ENCODE measurements around the gene OMP.

Gene OMP

DNA sequence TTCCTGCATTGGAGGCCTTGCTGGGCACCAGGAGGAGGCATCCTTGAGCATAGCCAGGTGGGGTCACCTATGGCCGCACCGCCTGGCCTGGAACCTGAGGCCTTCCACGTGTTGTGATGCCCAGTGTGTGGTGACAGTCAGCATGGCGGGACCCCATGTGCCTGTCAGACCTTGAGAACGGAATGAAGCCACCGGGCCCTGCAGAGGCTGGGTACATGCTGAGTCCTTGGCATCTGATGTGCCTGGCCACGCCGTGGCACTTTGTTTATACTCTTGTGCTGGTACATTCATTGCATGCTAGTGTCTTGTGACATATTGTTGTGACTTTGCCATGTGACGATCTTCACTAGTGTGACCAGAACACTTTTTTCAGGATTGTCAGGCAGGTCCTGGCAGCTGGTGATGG is 16.9 kb downstream of the OMP start:
- H3K27ac Mint-ChIP-seq, result no peak overlapping the region
- H3K4me1 Mint-ChIP-seq, result no peaks in the 10 kb centered on the region
- H3K27me3 Mint-ChIP-seq, result no peaks in the 10 kb centered on the region
- H3K4me3 Mint-ChIP-seq, result no peak overlapping the region
- no peak for DNase-seq
- no peaks in the 10 kb centered on the region for H3K9me3 Mint-ChIP-seq
- ATAC-seq, result no peak

GRCh38 chr11:77120571-77120970 is 17.9 kb downstream of the OMP start:
- Mint-ChIP-seq H3K4me1 (no peaks in the 10 kb centered on the region), H3K4me3 (no peak overlapping the region), H3K27ac (no peak overlapping the region), H3K27me3 (no peaks in the 10 kb centered on the region), H3K9me3 (no peaks in the 10 kb centered on the region)
- DNase-seq, result no peak
- ATAC-seq, result no peak

DNA sequence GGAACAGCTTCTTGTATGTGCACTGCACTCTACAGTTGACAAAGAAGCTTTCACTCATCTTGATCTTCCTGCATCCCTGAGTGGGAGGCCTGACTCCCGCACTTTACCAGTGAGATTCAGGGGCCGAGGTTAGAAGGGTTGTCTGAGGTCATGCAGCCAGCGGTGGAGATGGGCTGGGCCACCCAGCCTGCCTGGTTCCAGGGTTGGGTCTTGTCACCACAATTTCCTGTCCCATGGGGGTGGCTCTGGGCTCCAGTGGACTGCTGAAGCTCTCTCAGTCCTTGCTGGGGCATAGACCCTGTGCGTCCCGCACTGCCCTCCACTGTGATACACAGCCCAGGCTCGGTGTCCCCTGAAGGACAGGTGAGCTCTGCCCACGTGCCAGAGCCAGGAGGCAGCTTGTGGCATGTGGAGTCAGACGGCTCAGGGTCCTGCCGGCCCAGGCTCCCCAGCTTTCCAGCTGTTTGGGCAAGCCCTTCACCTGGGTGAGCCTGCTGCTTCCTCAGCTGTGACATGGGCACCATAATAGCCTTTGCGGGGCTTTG is 18.5 kb downstream of the OMP start:
- DNase-seq (no peak), ATAC-seq (peak; percentile 11)
- no peaks in the 10 kb centered on the region for H3K9me3 Mint-ChIP-seq
- H3K4me1 Mint-ChIP-seq, result peaks cover 1% of the 10 kb centered on the region
- peaks cover 2% of the 10 kb centered on the region for H3K27me3 Mint-ChIP-seq
- H3K27ac Mint-ChIP-seq, result peak overlapping the region in 1 of 2 donors; percentile 65
- H3K4me3 Mint-ChIP-seq, result no peak overlapping the region

- no peak overlapping the region for H3K4me3 Mint-ChIP-seq
- H3K27ac Mint-ChIP-seq, result peak overlapping the region in 1 of 2 donors; percentile 85
- H3K4me1 Mint-ChIP-seq, result peaks cover 10% of the 10 kb centered on the region
- peaks cover 11% of the 10 kb centered on the region for H3K27me3 Mint-ChIP-seq
- H3K9me3 Mint-ChIP-seq, result no peaks in the 10 kb centered on the region
- no peak for DNase-seq
- ATAC-seq, result no peak
Observed at GRCh38 chr11:77121876-77122575, 19.4 kb downstream of the OMP start.

DNA sequence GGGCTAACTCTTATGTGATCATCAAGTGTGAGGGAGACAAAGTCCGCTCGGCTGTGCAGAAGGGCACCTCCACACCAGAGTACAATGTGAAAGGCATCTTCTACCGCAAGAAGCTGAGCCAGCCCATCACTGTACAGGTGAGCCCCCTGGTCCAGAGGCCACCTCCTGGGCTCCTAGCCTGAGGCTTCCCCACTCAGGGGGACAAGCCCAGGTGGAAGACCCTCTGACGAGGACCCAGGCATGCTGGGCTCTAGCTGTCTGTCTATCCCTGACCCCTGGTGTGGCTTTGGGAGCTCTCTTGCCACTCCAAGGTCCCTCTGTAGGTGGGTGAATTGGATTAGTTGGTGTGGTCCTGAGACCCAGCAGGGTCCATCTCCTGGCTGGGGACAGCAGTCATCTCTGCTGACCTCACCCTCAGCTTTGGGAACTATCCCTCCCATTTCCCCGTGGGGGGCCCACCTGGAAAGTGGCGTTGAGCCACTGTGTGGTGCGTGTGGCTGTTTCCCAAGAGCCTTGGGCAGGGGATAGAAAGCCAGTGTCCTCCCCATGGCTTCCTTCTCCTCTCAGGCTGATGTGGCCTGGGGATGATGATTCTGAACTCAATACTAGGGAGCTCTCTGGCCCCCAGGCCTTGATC is 20.1 kb downstream of the OMP start:
- ATAC-seq, result no peak
- peaks cover 18% of the 10 kb centered on the region for H3K27me3 Mint-ChIP-seq
- no peak for DNase-seq
- H3K4me3 Mint-ChIP-seq, result no peak overlapping the region
- peaks cover 17% of the 10 kb centered on the region for H3K4me1 Mint-ChIP-seq
- H3K27ac Mint-ChIP-seq, result peak overlapping the region in 1 of 2 donors; percentile 67
- no peaks in the 10 kb centered on the region for H3K9me3 Mint-ChIP-seq

DNA sequence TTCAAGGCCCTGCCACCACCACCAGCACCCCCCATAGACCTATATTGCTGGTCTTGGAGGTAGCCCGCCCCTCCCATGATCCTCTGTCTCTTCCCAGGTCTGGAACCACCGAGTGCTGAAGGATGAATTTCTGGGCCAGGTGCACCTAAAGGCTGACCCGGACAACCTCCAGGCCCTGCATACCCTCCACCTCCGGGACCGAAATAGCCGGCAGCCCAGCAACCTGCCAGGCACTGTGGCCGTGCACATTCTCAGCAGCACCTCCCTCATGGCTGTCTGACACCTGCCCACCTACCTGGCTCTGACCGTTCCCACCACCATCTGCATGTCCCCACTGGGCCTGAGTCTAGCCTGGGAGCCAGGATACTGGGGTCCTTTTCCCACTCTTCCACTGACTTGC is 21.0 kb downstream of the OMP start:
- ATAC-seq (no peak), DNase-seq (no peak)
- peaks cover 24% of the 10 kb centered on the region for H3K4me1 Mint-ChIP-seq
- no peak overlapping the region for H3K4me3 Mint-ChIP-seq
- no peaks in the 10 kb centered on the region for H3K9me3 Mint-ChIP-seq
- H3K27ac Mint-ChIP-seq, result no peak overlapping the region
- peaks cover 27% of the 10 kb centered on the region for H3K27me3 Mint-ChIP-seq

DNA sequence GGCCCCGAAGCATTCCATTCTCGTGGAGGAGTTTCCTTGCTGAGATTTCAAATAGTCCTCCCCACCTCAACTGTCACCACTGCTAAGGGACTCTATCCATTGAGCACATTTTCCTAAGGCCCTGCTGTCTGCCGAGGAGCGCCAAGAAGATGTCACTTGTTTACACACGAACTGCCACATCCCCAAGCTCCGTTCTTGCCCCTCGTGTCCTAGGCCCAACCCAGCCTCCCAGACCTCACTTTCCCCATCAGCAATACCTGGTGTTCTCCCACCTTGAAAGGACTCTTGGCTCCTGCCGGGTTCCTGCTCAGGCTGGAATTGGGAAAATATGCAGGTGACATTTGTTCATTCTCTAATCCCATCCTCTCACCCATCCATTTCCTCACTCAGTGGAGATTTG is 21.4 kb downstream of the OMP start:
- Mint-ChIP-seq H3K4me1 (peaks cover 24% of the 10 kb centered on the region), H3K9me3 (no peaks in the 10 kb centered on the region), H3K27ac (peak overlapping the region in 1 of 2 donors; percentile 95), H3K4me3 (no peak overlapping the region), H3K27me3 (peaks cover 29% of the 10 kb centered on the region)
- DNase-seq (no peak), ATAC-seq (no peak)

DNA sequence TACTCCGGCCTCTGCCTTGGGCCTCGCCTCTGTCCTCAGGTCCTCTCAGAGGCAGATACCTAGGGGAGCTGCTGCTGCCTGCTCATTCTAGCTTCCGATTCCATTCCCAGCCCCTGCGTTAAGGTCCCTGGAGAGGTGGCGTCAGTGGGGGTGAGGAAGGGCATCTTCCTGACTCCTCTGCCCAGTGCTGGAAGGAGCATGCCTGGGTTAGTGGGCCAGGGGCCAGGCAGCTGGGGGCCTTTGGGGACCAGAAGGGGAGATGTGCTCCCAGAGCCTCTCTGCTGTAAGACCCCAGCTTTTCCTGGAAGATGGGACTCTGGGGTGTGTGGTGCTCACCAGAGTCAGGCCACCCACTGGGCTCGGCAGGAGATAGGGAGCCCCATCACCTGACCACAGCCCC is 21.8 kb downstream of the OMP start:
- H3K27me3 Mint-ChIP-seq, result peaks cover 29% of the 10 kb centered on the region
- peaks cover 24% of the 10 kb centered on the region for H3K4me1 Mint-ChIP-seq
- peak overlapping the region in 1 of 2 donors; percentile 95 for H3K27ac Mint-ChIP-seq
- ATAC-seq (no peak), DNase-seq (no peak)
- no peak overlapping the region for H3K4me3 Mint-ChIP-seq
- no peaks in the 10 kb centered on the region for H3K9me3 Mint-ChIP-seq

GRCh38 chr11:77125191-77125590 is 22.6 kb downstream of the OMP start:
- H3K4me3 Mint-ChIP-seq, result no peak overlapping the region
- H3K4me1 Mint-ChIP-seq, result peaks cover 24% of the 10 kb centered on the region
- DNase-seq (no peak), ATAC-seq (no peak)
- no peak overlapping the region for H3K27ac Mint-ChIP-seq
- peaks cover 29% of the 10 kb centered on the region for H3K27me3 Mint-ChIP-seq
- no peaks in the 10 kb centered on the region for H3K9me3 Mint-ChIP-seq

DNA sequence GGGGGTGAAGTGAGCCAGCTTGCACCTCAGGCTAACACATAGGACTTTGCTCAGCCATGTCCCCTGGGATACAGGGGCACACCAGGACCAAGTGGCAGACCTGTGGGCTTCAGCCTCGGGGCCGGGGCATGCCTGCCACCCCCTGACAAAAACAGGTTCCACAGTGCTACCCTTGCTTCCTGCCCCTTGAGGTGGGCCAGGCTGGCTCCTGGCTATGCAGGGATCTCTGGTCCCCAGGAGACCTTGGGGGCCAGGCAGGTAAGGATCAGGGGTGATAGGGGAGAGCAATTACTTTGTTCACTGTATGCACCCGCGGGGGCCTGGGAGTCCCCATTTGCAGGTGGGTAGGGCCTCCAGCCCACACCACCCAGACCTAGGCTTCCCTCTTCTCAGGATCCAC is 23.1 kb downstream of the OMP start:
- H3K27me3 Mint-ChIP-seq, result peaks cover 29% of the 10 kb centered on the region
- H3K27ac Mint-ChIP-seq, result no peak overlapping the region
- H3K4me3 Mint-ChIP-seq, result no peak overlapping the region
- DNase-seq, result no peak
- H3K4me1 Mint-ChIP-seq, result peaks cover 24% of the 10 kb centered on the region
- no peaks in the 10 kb centered on the region for H3K9me3 Mint-ChIP-seq
- ATAC-seq, result no peak

DNA sequence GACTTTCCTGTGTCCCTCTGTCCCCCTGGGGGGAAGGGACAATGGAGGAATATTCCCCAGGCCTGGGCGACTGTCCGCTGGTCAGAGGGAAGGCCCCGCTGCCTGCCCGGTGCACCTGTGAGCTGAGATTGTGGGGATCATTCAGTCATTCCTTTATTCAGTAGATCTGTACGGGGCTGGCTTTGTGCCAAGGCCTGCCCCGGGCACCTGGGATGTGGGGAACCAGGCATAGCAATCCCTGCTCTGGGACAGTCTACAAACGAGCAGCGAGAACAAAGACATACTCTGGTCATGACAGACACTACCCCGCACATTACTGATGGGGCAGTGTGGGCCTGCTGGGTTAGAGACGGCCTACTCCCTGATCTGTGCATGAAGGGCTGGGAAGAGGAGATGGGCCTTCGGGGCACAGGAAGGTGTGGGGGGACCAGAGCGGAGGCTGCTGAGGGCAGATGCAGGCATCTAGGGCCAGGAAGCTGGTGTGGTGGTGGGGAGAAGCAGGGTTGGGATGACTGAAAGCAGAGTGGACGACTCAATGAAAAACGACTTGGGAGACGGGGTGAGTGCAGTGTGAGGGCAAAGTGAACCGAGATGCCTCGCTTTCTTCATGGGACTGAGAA is 23.6 kb downstream of the OMP start:
- DNase-seq, result no peak
- peak overlapping the region in 1 of 2 donors; percentile 65 for H3K27ac Mint-ChIP-seq
- H3K27me3 Mint-ChIP-seq, result peaks cover 29% of the 10 kb centered on the region
- no peaks in the 10 kb centered on the region for H3K9me3 Mint-ChIP-seq
- ATAC-seq, result no peak
- H3K4me3 Mint-ChIP-seq, result peak overlapping the region; percentile 40 to 49
- H3K4me1 Mint-ChIP-seq, result peaks cover 24% of the 10 kb centered on the region

- peaks cover 24% of the 10 kb centered on the region for H3K4me1 Mint-ChIP-seq
- H3K9me3 Mint-ChIP-seq, result no peaks in the 10 kb centered on the region
- H3K27me3 Mint-ChIP-seq, result peaks cover 29% of the 10 kb centered on the region
- H3K27ac Mint-ChIP-seq, result no peak overlapping the region
- ATAC-seq (peak; percentile 16), DNase-seq (no peak)
- peak overlapping the region in 1 of 2 donors; percentile 81 for H3K4me3 Mint-ChIP-seq
Observed at GRCh38 chr11:77126861-77127234, 24.2 kb downstream of the OMP start.

- H3K27me3 Mint-ChIP-seq, result peaks cover 29% of the 10 kb centered on the region
- ATAC-seq (peak; percentile 77), DNase-seq (peak; percentile 59 to 69)
- H3K27ac Mint-ChIP-seq, result peak overlapping the region in 1 of 2 donors; percentile 5
- H3K4me3 Mint-ChIP-seq, result peak overlapping the region; percentile 69 to 81
- no peaks in the 10 kb centered on the region for H3K9me3 Mint-ChIP-seq
- peaks cover 24% of the 10 kb centered on the region for H3K4me1 Mint-ChIP-seq
Observed at GRCh38 chr11:77127235-77127911, 24.7 kb downstream of the OMP start.

DNA sequence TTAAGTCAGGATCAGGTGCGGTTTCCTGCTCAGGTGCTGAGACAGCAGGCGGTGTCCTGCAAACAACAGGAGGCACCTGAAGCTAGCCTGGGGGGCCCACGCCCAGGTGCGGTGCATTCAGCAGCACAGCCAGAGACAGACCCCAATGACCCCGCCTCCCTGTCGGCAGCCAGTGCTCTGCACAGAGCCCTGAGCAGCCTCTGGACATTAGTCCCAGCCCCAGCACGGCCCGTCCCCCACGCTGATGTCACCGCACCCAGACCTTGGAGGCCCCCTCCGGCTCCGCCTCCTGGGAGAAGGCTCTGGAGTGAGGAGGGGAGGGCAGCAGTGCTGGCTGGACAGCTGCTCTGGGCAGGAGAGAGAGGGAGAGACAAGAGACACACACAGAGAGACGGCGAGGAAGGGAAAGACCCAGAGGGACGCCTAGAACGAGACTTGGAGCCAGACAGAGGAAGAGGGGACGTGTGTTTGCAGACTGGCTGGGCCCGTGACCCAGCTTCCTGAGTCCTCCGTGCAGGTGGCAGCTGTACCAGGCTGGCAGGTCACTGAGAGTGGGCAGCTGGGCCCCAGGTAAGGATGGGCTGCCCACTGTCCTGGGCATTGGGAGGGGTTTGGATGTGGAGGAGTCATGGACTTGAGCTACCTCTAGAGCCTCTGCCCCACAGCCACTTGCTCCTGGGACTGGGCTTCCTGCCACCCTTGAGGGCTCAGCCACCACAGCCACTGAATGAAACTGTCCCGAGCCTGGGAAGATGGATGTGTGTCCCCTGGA is 25.5 kb downstream of the OMP start, which contains the start of gene MYO7A:
Gene MYO7A (plus strand): TSS at position 327 of the 772 bp plus-strand sequence. CDS start 2,389 bp downstream, outside the sequence.
- no peak for ATAC-seq
- H3K27me3 Mint-ChIP-seq, result peaks cover 29% of the 10 kb centered on the region
- peak within 1 kb of the TSS in 1 of 2 donors; percentile 69 for H3K27ac Mint-ChIP-seq

More for the DNA sequence above, 25.5 kb downstream of the OMP start, which contains the start of gene MYO7A:
- peak within 1 kb of the TSS; percentile 69 to 81 for H3K4me3 Mint-ChIP-seq
- no peak for DNase-seq
- peaks cover 24% of the 10 kb centered on the region for H3K4me1 Mint-ChIP-seq
- no peaks in the 10 kb centered on the region for H3K9me3 Mint-ChIP-seq

Measured in stimulated activated naive CD8-positive, alpha-beta T cell treated with anti-CD3 and anti-CD28 coated beads, Interleukin-15, amount 100 ng/mL, for 72 hours (primary cell).